Left renal cortex interstitium (tissue), 4 donors: Measurements from ENCODE around the gene FHL3. TPM values are rescaled to one million over a fixed set of nuclear protein-coding genes. Genes with fewer than 3 reads are reported as not detected.
A peak's percentile ranks its signal among the peaks of the same experiment; 100 is the strongest.
"Not testable (repeated sequence)": the region's sequence is repeated elsewhere in the genome, so short reads cannot be mapped to it uniquely, and the experiment has no call there.

ENCODE experiments used
- DNase-seq, 4 donors: peaks; one replicate each; pipeline ENCODE4 v3.0.0-alpha.2; 2013; ENCODE audit warnings: low read depth in 4 of 4, low spot score in 2 of 4, missing footprints in 1 of 4
- polyA plus RNA-seq, 4 donors: library from polyadenylated mRNA; unstranded; fragments of 120-200 nt; gene quantifications; one replicate each; pipeline ENCODE4 v1.2.1, GENCODE V29; 2013; ENCODE audit not compliant: insufficient read length in 4 of 4

The FHL3 gene
- polyA plus RNA-seq, 4 donors = 14.9 to 29.7 (median 23.1) TPM

DNA sequence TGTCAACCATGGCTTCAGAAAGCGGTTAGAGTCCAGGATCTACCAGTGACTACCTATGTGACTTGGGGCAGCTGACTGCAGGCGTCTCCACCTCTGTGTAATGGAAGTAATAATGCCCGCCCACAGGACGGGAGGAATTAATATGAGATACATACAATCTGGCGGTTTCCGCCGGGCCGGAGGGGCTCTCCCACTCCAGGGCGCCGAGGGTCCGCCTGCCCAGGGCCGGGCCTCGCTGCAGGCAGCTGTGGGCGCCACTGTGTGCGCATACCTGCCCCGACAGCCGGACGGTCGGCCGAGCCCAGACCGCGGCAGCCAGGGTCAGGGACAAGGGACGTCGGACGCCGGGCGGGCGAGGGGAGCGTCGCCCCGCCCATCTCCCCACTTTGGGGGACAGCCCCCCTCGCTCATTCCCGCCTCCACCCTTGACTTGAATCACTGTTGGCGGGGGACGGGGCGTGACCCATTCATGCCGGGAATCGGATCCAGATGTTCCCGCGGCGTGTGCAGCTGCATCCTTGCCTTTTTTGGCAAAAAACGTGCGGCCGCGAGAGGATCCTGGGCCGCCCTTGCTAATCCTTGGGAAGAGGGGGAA is 9.5 kb downstream of the FHL3 start:
- DNase-seq = peak in 1 of 4 donors; percentile 72

DNA sequence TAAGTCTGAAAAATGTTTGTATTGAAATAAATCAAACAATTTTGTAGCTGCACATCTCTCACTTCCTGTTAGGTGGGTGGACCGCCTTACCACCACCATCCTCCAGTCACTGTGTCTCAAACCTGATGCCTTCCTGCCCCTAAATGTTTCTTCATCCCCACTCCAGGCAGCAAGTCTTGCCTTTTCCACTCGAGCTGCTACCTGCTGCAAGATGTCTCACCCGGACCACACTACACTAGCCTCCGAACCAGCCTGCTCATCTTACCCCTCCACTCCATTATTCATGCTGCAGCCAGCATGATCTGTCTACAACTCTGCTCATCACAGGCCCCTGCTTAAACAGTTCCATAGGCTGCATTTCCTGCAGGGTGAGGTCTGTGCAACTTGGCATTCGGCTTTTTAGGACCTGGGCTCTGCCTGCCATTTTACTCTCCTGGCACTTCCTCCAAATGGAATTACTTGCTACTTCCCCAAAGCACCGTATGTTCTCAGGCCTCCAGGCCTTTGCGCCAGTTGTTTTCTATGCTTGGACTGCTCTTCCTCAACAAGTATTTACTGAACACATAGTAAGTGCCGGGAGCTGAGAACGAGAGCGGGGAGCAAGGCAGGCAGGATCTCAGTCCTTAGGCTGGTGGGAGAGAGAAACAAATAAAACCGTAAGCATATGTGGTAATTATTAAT is 10.3 kb downstream of the FHL3 start:
- DNase-seq = no peak

DNA sequence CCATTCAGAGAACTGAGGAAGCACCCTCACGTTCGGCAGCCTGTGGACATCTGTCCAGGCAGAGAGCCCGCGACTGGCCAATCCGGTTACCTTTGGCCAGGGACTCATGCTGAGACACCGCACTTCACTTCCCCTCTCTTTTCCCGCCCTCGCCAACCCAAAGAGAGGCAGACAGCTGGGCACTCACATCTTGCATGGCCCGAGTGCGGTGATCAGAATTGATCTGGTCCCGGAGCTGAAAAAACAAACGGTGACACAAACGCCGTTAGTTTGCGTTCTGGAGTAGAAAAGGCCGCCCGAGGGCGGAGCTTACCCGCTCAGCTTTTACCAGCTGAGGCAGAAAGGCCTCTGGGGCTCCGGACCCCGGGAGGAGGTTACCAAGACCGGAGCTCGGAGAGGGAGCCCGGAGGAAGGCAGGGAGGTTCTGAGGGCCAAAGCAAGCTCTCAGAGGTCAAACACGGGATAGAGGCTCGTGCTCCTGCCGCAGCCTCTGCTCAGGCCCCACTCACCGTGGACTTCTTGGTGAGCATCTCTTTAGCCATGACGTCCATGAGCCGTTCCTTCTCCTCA is 15.9 kb downstream of the FHL3 start:
- no peak for DNase-seq

DNA sequence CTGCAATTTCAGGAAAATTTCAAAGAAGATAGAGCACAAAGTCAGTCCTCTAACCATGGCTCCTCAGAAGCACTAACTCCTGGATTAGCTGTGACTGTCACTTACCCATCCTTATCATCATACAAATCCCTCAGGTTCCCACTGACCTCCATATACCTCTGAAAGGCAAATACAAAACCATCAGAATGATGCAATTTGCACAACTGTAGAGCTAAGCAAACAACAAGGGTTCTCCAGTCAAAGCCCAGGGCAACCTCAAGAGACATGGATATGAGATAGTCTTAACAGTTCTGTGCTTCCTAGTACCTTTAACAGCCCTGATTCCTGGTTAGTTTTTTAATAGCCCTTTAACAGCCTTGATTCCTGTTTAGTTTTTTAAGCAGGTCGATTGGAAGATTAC is 17.6 kb downstream of the FHL3 start:
- DNase-seq = no peak

DNA sequence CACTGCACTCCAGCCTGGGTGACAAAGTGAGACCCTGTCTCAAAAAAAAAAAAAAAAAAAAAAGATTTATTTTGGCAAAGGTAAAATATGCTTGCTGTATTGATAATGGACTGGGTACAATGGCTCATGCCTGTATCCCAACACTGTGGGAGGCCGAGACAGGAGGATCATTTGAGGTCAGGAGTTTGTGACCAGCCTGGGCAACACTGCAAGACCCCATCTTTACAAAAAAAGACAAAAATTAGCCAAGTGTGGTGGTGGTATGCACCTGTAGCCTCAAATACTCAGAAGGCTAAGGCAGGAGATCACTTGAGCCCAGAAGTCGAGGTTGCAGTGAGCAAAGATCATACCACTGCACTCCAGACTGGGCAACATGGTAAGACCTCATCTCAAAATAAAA is 21.8 kb downstream of the FHL3 start:
- no peak for DNase-seq

DNA sequence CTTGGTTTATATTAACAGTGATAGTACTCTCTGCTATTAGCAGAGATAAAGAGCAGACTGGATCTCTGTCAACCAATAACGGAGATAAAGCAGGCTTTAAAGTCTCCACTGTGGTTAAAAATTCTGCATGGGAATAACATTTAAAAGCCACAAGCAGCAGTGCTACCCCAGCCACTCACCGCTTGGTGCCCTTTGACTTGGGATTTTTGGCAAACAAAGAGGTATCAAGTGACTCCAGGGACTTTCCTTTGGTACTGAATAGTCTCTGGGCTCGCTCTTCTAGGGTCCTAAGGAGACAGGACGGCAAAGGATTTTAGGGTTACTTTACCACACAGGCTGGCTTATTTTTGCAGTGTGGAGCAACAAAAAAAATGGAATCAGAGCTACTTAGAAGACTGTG is 26.8 kb downstream of the FHL3 start:
- no peak for DNase-seq

DNA sequence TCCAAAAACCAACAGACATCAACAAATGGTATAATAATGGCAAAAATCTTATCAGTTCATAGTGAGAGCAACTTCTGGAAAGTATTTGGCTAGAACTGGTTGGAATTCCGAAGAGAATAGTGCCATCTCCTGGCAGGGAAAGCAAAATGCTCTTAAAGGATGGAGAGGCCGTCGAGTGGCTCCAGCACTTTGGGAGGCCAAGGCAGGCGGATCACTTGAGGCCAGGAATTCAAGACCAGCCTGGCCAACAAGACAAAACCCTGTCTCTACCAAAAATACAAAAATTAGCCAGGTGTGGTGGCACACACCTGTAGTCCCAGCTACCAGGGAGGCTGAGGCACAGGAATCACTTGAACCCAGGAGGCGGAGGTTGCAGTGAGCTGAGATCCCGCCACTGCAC is 30.2 kb downstream of the FHL3 start:
- DNase-seq = peak in 1 of 4 donors; percentile 28

DNA sequence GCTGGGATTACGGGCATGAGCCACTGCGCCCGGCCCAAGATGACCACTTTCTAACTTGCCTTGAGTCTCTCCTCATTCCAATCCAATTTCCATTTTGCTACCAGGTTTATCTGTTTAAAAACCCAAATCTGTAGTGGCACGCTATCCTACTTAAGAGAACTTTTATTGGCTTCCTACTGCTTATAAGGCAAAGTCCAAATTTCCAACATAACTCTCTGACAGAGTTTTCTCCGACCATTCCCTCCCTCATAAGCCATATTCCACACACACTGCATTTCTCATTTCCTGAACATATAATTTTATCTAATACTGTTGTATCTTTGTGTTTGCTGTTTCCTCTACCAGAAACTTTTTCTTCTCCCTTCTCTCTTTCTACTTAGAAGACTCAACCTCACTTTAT is 30.7 kb downstream of the FHL3 start:
- DNase-seq = no peak

DNA sequence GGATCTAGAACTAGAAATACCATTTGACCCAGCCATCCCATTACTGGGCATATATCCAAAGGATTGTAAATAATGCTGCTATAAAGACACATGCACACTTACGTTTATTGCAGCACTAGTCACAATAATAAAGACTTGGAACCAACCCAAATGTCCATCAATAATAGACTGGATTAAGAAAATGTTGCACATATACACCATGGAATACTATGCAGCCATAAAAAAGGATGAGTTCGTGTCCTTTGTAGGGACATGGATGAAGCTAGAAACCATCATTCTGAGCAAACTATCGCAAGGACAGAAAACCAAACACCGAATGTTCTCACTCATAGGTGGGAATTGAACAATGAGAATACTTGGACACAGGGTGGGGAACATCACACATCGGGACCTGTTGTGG is 31.6 kb downstream of the FHL3 start:
- DNase-seq = not testable (repeated sequence)

DNA sequence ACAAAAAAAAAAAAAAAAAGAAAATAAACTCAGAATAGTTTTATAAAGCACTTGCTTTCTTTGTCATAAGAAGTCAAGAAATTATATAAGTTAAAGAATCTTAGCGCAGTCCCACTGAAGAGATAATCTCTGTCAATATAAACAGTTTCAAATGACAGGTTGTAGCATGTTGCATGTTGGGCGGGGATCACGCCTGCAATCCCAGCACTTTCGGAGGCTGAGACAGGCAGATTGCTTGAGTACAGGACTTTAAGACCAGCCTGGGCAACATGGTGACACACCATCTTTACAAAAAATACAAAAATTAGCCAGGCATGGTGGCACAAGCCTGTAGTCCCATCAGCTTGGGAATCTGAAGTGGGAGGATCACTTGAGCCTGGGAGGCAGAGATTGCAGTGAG is 40.0 kb downstream of the FHL3 start:
- DNase-seq = no peak

DNA sequence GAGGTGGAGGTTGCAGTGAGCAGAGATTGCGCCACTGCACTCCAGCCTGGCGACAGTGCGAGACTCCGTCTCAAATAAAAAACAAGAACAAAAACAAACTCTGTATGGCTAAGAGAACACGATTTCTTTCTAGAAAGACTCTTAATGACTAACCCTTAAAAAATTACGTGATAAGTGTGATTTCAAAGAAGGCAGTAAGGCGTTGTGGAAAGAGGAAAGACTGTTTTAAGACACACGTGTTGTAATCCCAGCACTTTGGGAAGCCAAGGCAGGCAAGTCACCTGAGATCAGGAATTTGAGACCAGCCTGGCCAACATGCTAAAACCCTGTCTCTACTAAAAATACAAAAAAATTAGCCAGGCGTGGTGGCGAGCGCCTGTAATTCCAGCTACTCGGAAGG is 41.2 kb downstream of the FHL3 start:
- DNase-seq = not testable (repeated sequence)

DNA sequence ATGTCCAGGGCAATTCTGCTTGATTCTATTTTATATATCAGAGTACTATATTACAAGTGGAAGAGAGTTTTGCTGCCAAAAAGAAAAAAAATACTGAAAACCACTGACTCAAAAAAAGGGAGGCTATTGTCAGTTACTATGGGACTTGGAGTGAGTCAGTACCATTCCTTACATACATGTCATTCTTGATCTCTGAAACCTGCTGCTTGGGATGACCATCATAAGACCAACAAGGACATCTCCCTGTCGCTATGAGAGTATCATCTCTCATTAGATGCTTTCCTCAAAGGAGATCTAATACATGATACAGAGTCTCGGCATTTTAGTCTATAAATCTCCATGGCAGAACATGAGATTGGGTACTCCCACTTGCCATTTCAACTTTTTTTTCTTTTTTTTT is 46.6 kb downstream of the FHL3 start:
- no peak for DNase-seq

DNA sequence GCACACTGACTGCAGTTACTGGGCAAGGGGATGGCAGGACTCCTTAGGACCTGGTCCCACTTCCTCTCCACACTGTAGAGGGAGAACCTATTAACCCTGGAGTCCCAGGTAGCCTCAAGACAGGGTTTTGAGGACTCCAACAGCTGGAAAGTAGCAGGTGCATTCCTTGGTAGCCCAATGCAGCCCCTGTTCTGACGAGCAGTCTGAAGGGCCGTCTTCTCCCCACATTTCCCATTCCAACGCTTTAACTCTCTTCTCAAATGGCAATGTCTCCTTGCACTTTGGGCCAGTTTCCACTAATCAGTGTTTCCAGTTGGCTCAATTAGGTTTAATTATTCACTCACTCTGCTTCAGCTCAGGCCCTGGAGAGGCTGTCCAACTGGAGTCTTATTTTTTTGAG is 49.6 kb downstream of the FHL3 start:
- DNase-seq = no peak

DNA sequence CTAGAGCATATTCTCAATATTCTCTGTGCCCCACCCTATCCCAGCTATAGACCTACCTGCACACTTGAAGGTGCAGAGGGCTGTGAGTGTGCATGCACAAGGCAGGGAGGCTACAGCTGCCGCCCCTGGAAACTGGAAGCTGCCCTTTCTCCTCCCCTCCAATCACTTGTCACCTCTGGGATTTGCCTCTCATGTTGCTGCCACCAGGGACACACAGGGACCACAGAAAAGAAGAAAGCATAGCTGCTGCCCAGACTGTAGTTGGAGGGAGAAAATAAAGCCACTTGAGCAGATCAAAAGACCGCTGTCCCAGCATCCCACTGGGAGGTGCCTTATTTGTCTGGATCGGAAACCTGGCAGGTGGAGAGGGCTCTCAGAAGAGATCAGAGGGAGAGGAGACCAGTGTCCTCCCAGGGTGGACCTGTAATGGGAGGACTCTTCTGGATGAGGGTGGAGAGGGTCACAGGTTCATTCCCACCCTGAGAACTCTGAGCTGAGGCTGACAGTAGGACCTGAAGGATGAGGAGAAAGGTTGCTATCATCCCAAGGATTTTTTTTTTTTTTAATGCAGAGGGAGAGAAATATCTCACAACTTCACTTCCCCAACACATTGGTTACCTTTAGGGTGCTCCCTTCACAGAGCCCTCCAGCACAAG is 50.9 kb downstream of the FHL3 start:
- peak in 1 of 4 donors; percentile 12 for DNase-seq

DNA sequence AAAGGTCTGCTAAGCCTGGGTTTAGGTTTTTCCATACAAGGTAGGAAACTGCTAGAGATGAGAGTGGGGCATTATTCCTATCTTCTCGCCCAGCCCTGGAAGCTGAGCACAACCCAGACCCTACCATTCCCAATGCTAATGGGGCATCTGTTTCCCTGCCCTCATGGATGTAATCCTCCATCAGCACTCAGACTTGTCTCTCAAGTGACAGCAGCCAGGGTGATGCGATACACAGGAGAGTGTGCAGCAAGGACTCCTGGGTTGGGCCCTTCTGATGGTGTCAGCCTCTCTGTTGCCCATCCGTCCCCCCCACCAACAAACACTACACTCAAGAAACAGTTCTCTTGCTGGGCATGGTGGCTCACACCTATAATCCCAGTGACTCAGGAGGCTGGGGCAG is 52.6 kb downstream of the FHL3 start:
- DNase-seq = no peak

DNA sequence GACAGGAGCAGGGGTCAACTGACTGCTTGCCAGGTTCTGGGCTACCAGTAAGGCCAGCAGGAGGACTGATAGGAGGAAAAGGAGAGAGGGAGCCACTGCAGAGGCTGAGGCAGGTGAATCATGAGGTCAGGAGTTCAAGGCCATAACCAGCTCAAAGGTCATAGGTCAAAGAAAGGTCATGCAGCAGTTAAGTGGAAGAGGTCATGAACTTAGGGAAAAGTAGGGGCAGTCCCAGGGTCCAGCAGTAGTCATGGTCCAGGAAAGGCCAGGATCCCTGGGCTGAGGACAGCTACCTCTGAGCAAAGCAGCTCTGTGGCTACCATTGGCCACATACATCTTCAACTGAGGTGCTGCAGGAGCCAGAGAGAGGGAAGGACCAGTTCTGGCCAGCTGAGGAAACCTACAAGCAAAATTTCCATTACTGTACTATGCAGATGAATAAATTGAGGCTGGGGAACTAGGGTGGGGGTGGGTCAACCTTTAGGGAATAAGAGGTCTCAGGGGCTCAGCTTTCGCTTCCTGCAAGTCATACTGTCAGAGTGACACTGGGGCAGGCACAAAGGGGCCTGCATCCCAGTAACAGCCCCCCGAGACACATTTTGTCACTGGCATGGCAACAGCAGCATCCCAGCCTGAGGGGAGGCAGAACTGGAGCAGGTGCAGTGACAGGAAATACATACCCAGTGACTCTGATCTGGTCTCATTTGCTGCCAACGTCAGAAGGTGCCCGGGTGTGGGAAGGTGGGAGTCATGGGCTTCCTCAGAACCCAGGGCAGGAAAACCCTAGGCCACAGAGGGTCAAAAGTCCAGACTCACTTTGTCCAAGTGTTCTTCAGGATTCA is 53.3 kb downstream of the FHL3 start:
- DNase-seq = no peak

DNA sequence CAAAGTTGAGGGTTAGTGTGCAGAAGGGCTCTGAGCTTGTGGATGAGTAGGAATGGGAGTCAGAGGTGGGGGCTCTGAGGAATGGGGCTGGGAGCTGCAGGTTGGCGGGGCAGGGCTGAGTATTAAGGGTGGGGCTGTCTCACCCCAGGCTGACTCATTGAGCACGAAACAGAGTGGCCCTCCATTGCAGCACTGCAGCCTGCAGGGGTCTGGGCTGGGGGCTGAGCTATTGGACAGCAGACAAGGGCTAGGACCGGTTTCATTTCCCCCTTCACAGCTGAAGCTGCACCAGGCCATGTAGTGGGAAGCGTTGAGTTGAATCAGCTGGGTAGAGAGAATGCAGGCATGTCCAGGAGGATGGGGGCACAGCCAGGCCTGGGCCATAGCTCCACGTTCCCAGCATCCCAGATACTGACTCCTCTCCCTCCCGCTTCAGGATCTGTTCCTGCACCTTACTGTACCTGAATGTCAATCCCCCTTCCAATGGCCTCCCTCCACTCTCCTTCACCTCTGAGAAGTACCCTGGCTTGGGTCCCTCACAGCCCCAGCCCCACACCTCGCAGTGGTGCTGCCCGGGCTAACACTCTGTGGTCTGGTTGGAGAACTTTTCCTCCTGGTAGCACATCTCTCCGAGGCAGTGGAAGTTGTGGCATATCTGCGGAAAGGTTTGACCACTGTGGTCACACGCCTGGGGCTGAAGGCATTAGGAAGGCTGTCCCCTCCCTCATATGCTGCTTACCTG is 54.1 kb downstream of the FHL3 start:
- DNase-seq = no peak

DNA sequence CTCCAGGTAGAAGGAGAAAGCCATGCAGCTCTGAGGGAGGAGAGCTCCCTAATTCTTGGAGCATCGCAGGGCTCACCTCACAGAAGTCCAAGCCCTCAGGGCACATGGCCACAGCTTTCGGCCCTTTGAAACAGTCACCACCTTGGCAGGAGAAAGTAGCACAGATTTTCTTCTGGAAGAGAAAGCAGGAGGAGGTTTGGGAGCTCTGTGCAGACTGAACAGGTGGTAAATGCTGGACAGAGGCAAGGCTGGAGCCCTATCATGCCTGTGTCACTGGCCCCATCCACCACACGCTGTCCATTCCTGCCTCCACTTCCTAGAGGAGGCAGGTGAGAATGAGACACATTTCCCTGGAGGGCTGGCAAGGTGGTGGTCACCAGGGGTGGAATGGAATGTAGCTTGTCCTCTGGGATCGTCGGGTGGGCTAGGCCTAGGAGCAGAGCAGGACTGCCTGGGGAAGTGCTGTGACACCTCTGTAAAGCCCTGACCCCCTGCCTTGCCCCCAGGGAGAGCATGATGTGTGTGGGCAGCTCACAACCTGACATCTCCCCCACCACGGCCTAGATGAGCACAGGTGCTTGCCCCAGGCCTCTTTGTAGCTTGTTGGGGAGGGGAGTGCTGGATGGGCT is 55.7 kb downstream of the FHL3 start:
- no peak for DNase-seq

DNA sequence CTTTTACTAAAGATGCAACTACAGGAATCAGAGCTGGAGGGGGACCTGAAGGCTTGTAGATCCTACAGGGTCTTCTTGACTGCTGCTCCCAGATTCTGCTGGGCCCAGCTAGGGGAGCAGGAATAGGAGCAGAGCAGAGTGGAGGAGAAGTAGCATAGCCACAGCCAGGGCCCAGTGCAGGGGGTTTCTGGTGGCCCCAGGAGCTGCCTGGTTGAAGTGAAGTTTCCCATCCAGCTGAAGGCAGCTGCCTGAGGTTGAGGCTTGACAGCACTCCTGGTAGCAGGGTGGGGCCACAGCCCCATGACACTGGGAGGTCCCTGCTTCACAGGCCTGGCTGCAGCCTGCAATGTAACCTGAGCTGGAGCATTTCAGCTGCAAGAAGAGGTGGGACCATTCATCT is 56.5 kb downstream of the FHL3 start:
- DNase-seq = no peak

DNA sequence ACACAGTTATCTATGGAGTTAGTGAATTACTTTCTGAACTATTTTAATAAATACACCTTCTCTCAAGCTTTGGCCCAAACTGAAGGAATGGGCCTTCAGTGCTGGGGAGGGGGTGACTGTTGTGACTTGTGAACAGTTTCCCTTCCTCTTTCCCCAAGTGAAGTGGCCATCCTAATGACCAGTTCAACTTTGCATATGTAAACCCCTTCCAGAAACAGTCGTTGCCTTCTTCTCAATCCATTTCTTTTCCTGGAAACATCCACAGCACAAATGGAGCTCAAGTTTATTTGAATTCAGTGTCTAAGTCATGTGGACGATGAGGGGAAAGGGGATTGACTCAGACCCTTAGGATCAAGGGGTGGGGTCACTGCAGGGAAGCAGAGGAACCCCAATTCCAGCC is 57.1 kb downstream of the FHL3 start:
- DNase-seq = no peak
